HG03521 (cell line): ENCODE results near the gene ABCB9.
"Not testable (repeated sequence)": the region's sequence is repeated elsewhere in the genome, so short reads cannot be mapped to it uniquely, and the experiment has no call there.

Source experiments
- ATAC-seq: cut with Tn5 transposase; IDR thresholded peaks from one replicate; pipeline ENCODE4 v1.9.1; 2021; ENCODE audit warnings: mild to moderate bottlenecking, moderate library complexity; ENCODE audit not compliant: unreplicated experiment

ABCB9 gene

GRCh38 chr12:122965851-122966742, at the start of gene ABCB9:
ABCB9 (minus strand) TSS chr12:122966463; CDS start chr12:122960235, 6,228 bp downstream.
- ATAC-seq, result peak; percentile 72

GRCh38 chr12:123014473-123014872, 48.2 kb upstream of the ABCB9 start:
- ATAC-seq, result not testable (repeated sequence)

- ATAC-seq, result no peak
These were observed 47.2 kb upstream of the ABCB9 start for GRCh38 chr12:123013185-123014095.

- no peak for ATAC-seq
These were observed 45.4 kb upstream of the ABCB9 start for GRCh38 chr12:123011701-123012100.

GRCh38 chr12:123010681-123011080, 44.4 kb upstream of the ABCB9 start:
- ATAC-seq, result no peak

DNA sequence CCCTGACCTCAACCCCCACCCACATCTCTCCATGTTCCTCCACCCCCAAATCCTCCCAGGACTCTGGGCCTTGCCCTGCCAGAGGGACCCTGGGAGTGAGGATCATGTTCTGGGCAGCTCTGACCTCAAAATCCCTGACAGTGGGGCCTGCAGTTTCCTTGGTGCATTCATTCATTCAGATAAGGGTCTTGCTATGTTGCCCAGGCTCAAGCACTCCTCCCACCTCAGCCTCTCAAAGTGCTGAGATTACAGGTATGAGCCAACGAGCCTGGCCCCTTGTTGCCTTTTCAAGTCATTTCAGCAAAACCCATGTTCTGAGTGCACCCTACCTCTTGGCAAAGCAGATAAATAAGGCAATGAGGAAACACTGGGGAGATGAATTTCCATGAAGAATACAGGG, 43.8 kb upstream of the ABCB9 start:
- ATAC-seq, result no peak

GRCh38 chr12:123006977-123007376, 40.7 kb upstream of the ABCB9 start:
- ATAC-seq, result no peak

- ATAC-seq, result no peak
These were observed 38.9 kb upstream of the ABCB9 start for GRCh38 chr12:123005081-123005626.

- ATAC-seq, result no peak
These were observed 38.0 kb upstream of the ABCB9 start for GRCh38 chr12:123004287-123004686.

DNA sequence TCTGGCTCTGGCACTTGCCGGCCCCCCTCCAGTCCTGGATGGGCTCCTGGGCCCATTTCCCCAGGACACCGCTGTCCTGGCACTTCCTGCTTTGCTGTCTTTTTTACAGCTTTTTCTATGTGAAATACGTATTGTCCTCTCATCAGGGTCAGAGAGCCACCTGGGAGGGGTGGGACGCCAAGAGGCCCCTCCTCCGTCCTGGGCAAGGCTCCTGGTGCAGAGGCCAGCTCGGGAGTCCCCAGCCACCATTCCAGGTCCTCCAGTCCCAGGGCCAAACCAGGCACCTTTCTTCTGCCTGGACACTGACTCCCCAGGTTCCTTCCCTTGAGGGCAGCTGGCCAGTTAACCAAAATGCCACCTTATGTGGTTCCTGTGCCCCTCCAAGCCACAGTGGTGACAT, 37.0 kb upstream of the ABCB9 start:
- ATAC-seq, result no peak

GRCh38 chr12:123001464-123001863, 35.2 kb upstream of the ABCB9 start:
- no peak for ATAC-seq

GRCh38 chr12:123000578-123000977, 34.3 kb upstream of the ABCB9 start:
- no peak for ATAC-seq

DNA sequence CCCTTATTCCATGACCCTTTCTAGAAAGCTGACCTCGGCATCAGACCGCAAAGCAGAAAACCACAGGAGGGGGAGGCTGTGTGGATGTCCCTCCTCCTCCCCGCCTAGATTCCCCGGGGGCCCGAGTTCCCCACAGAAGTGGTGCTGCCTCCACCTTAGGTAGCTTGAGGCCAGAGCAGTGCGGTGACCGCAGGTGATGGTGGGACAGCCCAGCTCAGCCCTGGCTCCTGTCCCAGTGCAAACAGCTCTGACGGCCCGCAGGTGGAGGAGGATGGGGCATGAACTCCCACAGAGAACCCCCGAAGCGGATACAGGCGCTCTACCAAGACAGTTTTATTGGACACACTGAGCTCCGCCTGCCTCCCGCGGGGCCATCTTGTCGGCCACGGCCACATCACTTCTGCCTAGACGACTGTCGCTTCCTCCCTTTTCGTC, 33.7 kb upstream of the ABCB9 start:
- ATAC-seq, result no peak

GRCh38 chr12:122999196-122999946, 33.1 kb upstream of the ABCB9 start:
- ATAC-seq, result no peak

GRCh38 chr12:122998316-122998715, 32.1 kb upstream of the ABCB9 start:
- no peak for ATAC-seq

DNA sequence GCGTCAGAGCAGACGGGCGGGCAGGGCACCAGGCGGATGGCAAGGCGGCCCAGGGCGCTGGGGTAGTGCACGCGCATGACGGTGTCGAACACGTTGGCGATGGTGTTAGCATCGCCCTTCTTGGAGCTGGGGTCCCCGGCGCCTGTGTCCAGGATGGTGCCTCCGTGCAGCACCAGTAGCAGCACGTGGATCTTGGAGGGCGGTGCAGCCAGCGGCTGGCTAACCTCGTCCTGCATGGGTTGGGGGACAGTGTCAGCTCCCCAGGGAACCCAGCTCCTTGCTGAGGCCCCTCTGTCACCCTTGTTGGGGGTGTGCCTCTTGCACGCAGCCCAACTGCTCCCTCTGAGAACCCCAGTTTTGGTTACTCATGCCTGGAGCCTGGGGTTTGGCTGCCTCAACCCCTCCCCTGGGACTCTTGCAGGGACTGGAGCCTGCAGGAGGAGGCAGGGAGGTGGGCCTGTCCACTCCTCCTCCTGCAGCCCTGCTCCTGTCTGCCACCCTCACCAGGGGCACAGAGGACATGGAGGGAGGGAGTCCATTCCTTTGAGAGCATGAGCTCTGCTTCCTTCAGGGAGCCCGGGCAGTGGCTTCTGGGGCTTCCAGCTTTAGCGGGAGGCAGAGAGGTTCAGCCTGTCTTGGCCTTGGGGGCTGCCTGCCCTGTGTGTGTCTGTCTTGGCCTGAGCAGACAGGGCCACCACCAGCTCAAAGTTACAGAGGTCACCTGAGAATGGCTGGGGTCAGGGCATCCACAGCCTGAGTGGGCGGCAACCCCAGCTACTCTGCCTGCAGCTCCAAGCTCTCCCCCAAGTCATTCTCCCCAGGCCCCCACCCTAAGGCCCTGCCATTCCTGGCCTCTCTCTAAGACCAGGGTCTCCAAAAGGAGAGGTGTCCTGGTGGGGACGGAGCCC, 31.3 kb upstream of the ABCB9 start:
- ATAC-seq, result no peak

GRCh38 chr12:122996621-122997342, 30.5 kb upstream of the ABCB9 start:
- no peak for ATAC-seq

DNA sequence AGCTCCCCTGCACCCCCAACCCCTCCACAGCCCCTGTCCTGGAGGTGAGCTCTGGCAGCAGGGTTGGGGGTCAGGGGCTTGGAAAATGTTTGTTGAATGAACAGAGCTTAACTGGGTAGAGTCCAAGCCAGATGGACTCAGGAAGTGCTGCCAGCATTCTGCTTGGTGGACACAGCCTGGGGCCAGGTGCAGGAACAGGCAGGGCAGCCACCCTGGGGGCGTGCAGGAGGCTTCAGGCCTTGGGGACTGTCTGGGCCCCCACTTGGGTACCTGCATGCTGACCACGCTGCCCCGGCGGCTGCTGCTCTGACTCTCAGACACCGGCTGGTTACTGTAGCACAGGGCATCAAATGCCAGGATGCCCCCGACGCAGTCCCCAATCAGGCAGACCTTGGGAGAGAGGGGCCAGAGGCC, 29.9 kb upstream of the ABCB9 start:
- no peak for ATAC-seq
